IPS-20b (cell line): ENCODE measurements around the gene NF1.
"Not testable (repeated sequence)": the region's sequence is repeated elsewhere in the genome, so short reads cannot be mapped to it uniquely, and the experiment has no call there.

Experiments used
- H3K27ac ChIP-seq: one replicate; pipeline ENCODE4 v1.5.1; 2013; ENCODE audit warnings: low read length
- H3K27me3 ChIP-seq: 2 replicates; pipeline ENCODE4 v1.6.1; 2013; ENCODE audit warnings: mild to moderate bottlenecking, low read length, inconsistent platforms; ENCODE audit not compliant: insufficient read depth
- H3K36me3 ChIP-seq: 2 replicates; pipeline ENCODE4 v1.6.1; 2013; ENCODE audit warnings: low read depth, mild to moderate bottlenecking, inconsistent platforms, low read length, moderate library complexity; ENCODE audit not compliant: insufficient read depth
- H3K4me1 ChIP-seq: 2 replicates; pipeline ENCODE4 v1.6.1; 2013; ENCODE audit warnings: mild to moderate bottlenecking, control low read depth, inconsistent platforms, low read length, moderate library complexity; ENCODE audit not compliant: insufficient read depth
- H3K4me3 ChIP-seq: 2 replicates; pipeline ENCODE4 v1.5.1; 2013; ENCODE audit warnings: mild to moderate bottlenecking, low read length, inconsistent platforms
- H3K9ac ChIP-seq: 2 replicates; pipeline ENCODE4 v1.6.1; 2013; ENCODE audit warnings: low read depth, mild to moderate bottlenecking, inconsistent platforms, low read length, moderate library complexity
- H3K9me3 ChIP-seq: 2 replicates; pipeline ENCODE4 v1.6.1; 2013; ENCODE audit warnings: mild to moderate bottlenecking, low read depth, low read length, inconsistent platforms; ENCODE audit not compliant: insufficient read depth

The NF1 gene

GRCh38 chr17:31113368-31113767 is 18.6 kb downstream of the NF1 start:
- not testable (repeated sequence) for H3K9ac ChIP-seq, H3K27ac ChIP-seq

GRCh38 chr17:31113939-31114338 is 19.2 kb downstream of the NF1 start:
- no peaks in the 10 kb centered on the region for H3K27me3 ChIP-seq
- no peak overlapping the region for H3K9ac ChIP-seq
- H3K4me3 ChIP-seq: no peak overlapping the region
- peaks cover 22% of the 10 kb centered on the region for H3K4me1 ChIP-seq
- H3K36me3 ChIP-seq: no peaks in the 10 kb centered on the region
- no peaks in the 10 kb centered on the region for H3K9me3 ChIP-seq
- no peak overlapping the region for H3K27ac ChIP-seq

More at GRCh38 chr17:31113368-31113767, 18.6 kb downstream of the NF1 start:
- not testable (repeated sequence) for H3K27me3 ChIP-seq, H3K36me3 ChIP-seq, H3K4me3 ChIP-seq, H3K9me3 ChIP-seq
- H3K4me1 ChIP-seq: peaks cover 22% of the 10 kb centered on the region

GRCh38 chr17:31114956-31115555 is 20.3 kb downstream of the NF1 start:
- H3K9ac ChIP-seq: no peak overlapping the region
- no peaks in the 10 kb centered on the region for H3K27me3 ChIP-seq
- H3K36me3 ChIP-seq: no peaks in the 10 kb centered on the region
- no peaks in the 10 kb centered on the region for H3K9me3 ChIP-seq
- H3K27ac ChIP-seq: no peak overlapping the region
- no peak overlapping the region for H3K4me3 ChIP-seq
- peaks cover 18% of the 10 kb centered on the region for H3K4me1 ChIP-seq

GRCh38 chr17:31116167-31116566 is 21.4 kb downstream of the NF1 start:
- Histone ChIP-seq H3K4me3 (no peak overlapping the region), H3K36me3 (no peaks in the 10 kb centered on the region), H3K4me1 (peaks cover 13% of the 10 kb centered on the region), H3K27me3 (no peaks in the 10 kb centered on the region), H3K27ac (no peak overlapping the region), H3K9ac (no peak overlapping the region), H3K9me3 (no peaks in the 10 kb centered on the region)

- no peak overlapping the region for H3K27ac ChIP-seq
- H3K9ac ChIP-seq: no peak overlapping the region
- no peaks in the 10 kb centered on the region for H3K27me3 ChIP-seq
- H3K9me3 ChIP-seq: no peaks in the 10 kb centered on the region
- no peak overlapping the region for H3K4me3 ChIP-seq
- no peaks in the 10 kb centered on the region; the same call in 1 of the 2 replicates for H3K4me1 ChIP-seq
- H3K36me3 ChIP-seq: no peaks in the 10 kb centered on the region
Observed at GRCh38 chr17:31122746-31123145, 28.0 kb downstream of the NF1 start.

DNA sequence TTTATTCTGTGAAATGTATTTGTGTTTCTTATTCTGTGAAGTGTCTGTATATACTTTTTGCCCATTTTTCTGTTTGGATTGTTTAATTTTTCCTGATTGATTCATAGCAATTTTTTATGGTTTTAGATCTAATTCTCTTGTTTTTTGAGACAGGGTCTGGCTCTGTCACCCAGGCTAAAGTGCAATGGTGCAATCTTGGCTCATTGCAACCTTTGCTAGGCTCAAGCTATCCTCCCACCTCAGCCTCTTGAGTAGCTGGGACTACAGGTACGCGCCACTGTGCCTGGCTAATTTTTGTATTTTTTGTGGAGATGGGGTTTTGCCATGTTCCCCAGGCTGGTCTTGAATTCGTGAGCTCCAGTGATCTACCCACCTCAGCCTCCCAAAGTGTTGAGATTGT is 31.5 kb downstream of the NF1 start:
- H3K27ac ChIP-seq: no peak overlapping the region
- no peaks in the 10 kb centered on the region for H3K36me3 ChIP-seq
- H3K9ac ChIP-seq: no peak overlapping the region
- H3K9me3 ChIP-seq: no peaks in the 10 kb centered on the region
- H3K4me1 ChIP-seq: peaks cover 5% of the 10 kb centered on the region; the same call in 1 of the 2 replicates
- no peaks in the 10 kb centered on the region for H3K27me3 ChIP-seq
- H3K4me3 ChIP-seq: no peak overlapping the region

GRCh38 chr17:31128241-31128640 is 33.5 kb downstream of the NF1 start:
- Histone ChIP-seq H3K27me3 (no peaks in the 10 kb centered on the region), H3K4me3 (no peak overlapping the region), H3K27ac (no peak overlapping the region), H3K9me3 (no peaks in the 10 kb centered on the region), H3K4me1 (peaks cover 6% of the 10 kb centered on the region; the same call in 1 of the 2 replicates), H3K9ac (no peak overlapping the region), H3K36me3 (no peaks in the 10 kb centered on the region)

DNA sequence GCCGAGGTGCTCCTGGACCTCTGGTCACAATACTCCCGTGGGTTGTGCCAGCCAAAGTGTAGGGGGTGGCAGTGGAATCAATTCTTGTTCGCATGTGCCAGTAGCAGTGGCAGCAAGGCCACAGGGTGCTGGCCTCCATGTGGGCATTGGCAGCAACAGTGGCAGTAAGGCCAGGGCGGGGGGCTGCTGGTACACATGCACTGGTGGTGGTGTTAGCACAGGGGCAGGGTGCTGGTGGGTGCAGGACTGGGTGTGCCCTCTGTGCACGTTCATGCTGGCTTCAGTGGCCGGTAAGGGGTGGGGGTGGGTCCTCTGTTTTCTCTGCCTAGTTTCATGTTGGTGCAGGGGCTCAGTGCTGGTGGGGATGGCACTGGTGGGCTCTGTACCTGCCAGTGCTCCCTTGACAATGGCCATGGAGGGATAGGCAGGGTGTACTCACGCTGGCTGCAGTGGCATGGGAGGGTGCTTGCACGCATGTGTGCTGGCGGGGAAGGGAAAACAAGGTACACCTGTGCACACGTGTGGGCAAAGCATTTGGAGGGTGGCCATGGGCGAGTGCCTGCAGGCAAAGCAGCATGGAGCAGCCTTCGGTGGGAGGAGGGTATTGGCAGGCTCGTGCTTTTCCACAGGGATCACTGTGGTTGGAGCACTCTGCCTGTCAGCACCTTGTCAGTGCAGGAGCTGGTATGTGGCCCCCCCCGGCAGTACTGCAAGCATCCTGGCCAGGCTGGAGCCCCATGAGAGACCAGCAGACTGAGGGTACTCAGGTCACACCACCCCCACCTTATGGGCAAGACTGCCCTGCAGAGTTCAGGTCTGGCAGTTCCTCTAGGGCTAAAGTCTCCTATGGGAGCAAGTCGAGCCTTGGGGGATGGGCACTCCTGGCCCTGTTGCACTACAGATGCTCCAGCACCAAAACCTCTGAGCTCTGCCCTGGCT is 35.8 kb downstream of the NF1 start:
- Histone ChIP-seq H3K27me3 (no peaks in the 10 kb centered on the region), H3K9me3 (no peaks in the 10 kb centered on the region; the same call in 1 of the 2 replicates), H3K4me1 (peaks cover 6% of the 10 kb centered on the region; the same call in 1 of the 2 replicates), H3K9ac (no peak overlapping the region), H3K27ac (no peak overlapping the region), H3K36me3 (no peaks in the 10 kb centered on the region), H3K4me3 (no peak overlapping the region)

DNA sequence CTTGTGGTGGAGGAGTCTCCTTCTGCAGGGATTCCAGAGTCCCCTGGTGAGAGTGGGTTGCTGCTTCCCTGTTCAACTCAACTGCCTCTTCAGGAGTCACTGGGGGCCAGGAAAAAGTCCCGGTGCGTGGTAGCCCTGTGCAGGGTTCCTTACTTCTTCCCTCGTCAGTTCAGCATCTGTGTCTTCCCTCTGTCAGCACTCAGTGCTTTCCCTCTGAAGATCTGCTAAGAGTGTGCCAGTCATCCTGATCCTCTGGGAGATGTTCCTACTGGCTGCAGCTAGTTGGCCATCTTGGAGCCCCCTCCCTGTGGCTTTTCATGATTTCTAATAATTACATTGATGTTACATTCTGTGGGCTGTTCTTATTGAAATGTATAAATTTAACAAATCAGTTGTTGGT is 36.5 kb downstream of the NF1 start:
- H3K4me1 ChIP-seq: peaks cover 6% of the 10 kb centered on the region; the same call in 1 of the 2 replicates
- H3K27me3 ChIP-seq: no peaks in the 10 kb centered on the region
- H3K9ac ChIP-seq: no peak overlapping the region
- no peak overlapping the region for H3K27ac ChIP-seq
- no peak overlapping the region for H3K4me3 ChIP-seq
- H3K9me3 ChIP-seq: no peaks in the 10 kb centered on the region; the same call in 1 of the 2 replicates
- no peaks in the 10 kb centered on the region for H3K36me3 ChIP-seq

DNA sequence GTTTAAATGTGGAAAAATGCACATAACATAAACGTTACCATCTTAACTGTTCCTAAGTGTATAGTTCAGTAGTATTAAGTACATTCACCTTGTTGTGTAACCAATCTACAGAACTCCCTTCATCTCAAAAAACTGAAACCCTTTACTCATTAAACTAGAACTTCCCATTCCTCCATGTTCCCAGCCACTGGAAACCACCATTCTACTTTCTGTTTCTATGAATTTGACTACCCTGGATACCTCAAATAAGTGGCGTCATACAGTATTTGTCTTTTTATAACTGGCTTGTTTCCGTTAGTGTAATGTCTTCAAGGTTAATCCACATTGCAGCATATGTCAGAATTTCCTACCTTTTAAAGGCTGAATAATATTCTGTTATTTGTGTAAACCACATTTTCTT is 38.2 kb downstream of the NF1 start:
- Histone ChIP-seq H3K4me1 (peaks cover 6% of the 10 kb centered on the region; the same call in 1 of the 2 replicates), H3K36me3 (no peaks in the 10 kb centered on the region), H3K9me3 (no peaks in the 10 kb centered on the region; the same call in 1 of the 2 replicates), H3K27ac (no peak overlapping the region), H3K4me3 (no peak overlapping the region), H3K27me3 (no peaks in the 10 kb centered on the region), H3K9ac (no peak overlapping the region)

DNA sequence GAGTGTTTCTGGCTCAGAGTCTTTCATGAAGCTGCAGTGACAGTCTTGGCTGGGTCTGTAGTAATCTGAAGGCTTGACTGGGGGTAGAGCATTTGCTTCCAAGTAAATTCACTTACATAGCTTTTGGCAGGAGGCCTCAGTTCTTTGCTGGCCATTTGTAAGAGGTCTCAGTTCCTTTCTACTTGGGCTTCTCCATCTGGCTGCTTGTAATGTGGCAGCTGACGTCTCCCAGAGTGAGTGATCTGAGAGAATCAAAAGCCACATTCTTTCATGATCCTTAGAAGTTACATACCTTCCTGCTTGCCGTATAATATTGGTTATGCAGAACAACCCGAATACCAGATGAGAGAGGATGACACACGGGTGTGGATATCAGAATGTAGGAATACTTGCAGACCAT is 39.8 kb downstream of the NF1 start:
- Histone ChIP-seq H3K36me3 (no peaks in the 10 kb centered on the region), H3K9me3 (no peaks in the 10 kb centered on the region; the same call in 1 of the 2 replicates), H3K27ac (no peak overlapping the region), H3K4me1 (peaks cover 6% of the 10 kb centered on the region; the same call in 1 of the 2 replicates), H3K27me3 (no peaks in the 10 kb centered on the region), H3K4me3 (no peak overlapping the region), H3K9ac (no peak overlapping the region)

DNA sequence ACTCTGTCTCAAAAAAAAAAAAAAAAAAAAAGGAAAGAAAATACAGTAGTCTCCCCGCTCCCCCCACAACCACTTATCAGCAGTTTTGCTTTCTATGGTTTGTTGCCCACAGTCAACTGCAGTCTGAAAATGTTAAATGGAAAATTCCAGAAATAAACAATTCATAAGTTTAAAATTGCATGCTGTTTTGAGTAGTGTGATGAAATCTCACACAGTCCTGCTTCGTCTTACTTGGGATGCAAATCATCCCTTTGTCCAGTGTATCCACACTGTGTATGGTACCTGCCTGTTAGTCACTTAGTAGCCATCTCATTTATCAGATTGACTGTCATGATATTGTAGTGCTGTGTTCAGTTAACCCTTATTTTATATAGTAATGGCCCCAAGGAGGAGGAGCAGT is 41.5 kb downstream of the NF1 start:
- no peak overlapping the region for H3K9ac ChIP-seq
- no peaks in the 10 kb centered on the region for H3K36me3 ChIP-seq
- H3K27me3 ChIP-seq: no peaks in the 10 kb centered on the region
- no peak overlapping the region for H3K27ac ChIP-seq
- H3K4me1 ChIP-seq: peaks cover under 1% of the 10 kb centered on the region; the same call in 1 of the 2 replicates
- H3K9me3 ChIP-seq: no peaks in the 10 kb centered on the region; the same call in 1 of the 2 replicates
- no peak overlapping the region for H3K4me3 ChIP-seq
